Upper lobe of right lung (tissue), 1 donor: ENCODE measurements around the gene SH3YL1. TPM values are rescaled to one million over a fixed set of nuclear protein-coding genes. Genes with fewer than 3 reads are reported as not detected.
A peak's percentile ranks its signal among the peaks of the same experiment; 100 is the strongest.

ENCODE experiments used
- ATAC-seq: fragments of 200-7000 bp; cut with Tn5 transposase; one replicate; pipeline ENCODE4 v1.9.1; 2020; ENCODE audit warnings: mild to moderate bottlenecking, moderate library complexity
- DNase-seq: peaks from one replicate; pipeline ENCODE4 v3.0.0-alpha.2; 2020
- H3K27ac ChIP-seq: fragments of 200-600 bp; one replicate; pipeline ENCODE4 v1.8.0; 2022
- H3K27me3 ChIP-seq: fragments of 200-600 bp; one replicate; pipeline ENCODE4 v1.8.0; 2022; ENCODE audit warnings: mild to moderate bottlenecking
- H3K36me3 ChIP-seq: fragments of 200-600 bp; one replicate; pipeline ENCODE4 v1.8.0; 2022
- H3K4me1 ChIP-seq: fragments of 200-600 bp; one replicate; pipeline ENCODE4 v1.8.0; 2022
- H3K4me3 ChIP-seq: fragments of 200-600 bp; one replicate; pipeline ENCODE4 v1.8.0; 2022; ENCODE audit warnings: mild to moderate bottlenecking
- H3K9me3 ChIP-seq: fragments of 200-600 bp; one replicate; pipeline ENCODE4 v1.8.0; 2022
- intact Hi-C: fragments of 100-400 bp; cut with DNase I; formaldehyde crosslinking; loops from one replicate; pipeline ENCODE4 v1.11.0; 2022
- total RNA-seq: library from RNA; stranded (reverse); fragmentation: NEBNext Ultra II Directional; extraction: Animal tissue kit (Norgen Biotek cat#: 25700); gene quantifications from one replicate; pipeline ENCODE4 v1.2.1, GENCODE V29; 2021
- TF ChIP-seq, protein P1 (sequence below): fragments of 200-600 bp; IDR thresholded peaks from one replicate; pipeline ENCODE4 v1.8.0; 2022; ENCODE audit warnings: antibody characterized with exemption
- donor health status: DM: no; HTN: yes; CAD: no; lungs with severe emphysema.

SH3YL1 gene
- total RNA-seq, 1 donor from 2014 or later = 48.3 TPM

DNA sequence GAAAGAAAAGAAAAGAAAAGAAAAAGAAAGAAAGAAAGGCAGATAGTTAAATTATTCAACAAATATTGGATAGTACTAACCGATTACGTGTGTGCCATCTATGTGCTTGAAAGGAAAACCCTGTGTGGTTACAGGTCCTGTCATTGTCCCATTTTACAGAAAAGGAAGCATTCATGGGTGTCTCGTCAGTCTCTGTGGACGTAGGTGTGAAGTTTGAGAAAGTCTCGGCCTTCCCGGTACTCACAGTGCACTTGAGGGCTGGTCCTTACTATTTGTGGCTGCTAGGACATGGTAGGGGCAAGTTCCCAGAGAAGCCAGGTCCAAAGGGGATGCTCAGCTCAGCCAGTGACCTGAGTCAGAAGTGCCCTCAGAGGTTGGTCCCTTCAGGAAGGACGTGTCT, 19.3 kb downstream of the SH3YL1 start:
- no peaks in the 10 kb centered on the region for H3K9me3 ChIP-seq
- ATAC-seq = no peak
- intact Hi-C loops = no loop called here
- no peak overlapping the region for H3K4me3 ChIP-seq
- TF ChIP-seq, protein P1, sequence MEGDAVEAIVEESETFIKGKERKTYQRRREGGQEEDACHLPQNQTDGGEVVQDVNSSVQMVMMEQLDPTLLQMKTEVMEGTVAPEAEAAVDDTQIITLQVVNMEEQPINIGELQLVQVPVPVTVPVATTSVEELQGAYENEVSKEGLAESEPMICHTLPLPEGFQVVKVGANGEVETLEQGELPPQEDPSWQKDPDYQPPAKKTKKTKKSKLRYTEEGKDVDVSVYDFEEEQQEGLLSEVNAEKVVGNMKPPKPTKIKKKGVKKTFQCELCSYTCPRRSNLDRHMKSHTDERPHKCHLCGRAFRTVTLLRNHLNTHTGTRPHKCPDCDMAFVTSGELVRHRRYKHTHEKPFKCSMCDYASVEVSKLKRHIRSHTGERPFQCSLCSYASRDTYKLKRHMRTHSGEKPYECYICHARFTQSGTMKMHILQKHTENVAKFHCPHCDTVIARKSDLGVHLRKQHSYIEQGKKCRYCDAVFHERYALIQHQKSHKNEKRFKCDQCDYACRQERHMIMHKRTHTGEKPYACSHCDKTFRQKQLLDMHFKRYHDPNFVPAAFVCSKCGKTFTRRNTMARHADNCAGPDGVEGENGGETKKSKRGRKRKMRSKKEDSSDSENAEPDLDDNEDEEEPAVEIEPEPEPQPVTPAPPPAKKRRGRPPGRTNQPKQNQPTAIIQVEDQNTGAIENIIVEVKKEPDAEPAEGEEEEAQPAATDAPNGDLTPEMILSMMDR = no peak
- peaks cover 37% of the 10 kb centered on the region for H3K36me3 ChIP-seq
- H3K27ac ChIP-seq = no peak overlapping the region
- no peaks in the 10 kb centered on the region for H3K27me3 ChIP-seq
- DNase-seq = no peak
- no peaks in the 10 kb centered on the region for H3K4me1 ChIP-seq

DNA sequence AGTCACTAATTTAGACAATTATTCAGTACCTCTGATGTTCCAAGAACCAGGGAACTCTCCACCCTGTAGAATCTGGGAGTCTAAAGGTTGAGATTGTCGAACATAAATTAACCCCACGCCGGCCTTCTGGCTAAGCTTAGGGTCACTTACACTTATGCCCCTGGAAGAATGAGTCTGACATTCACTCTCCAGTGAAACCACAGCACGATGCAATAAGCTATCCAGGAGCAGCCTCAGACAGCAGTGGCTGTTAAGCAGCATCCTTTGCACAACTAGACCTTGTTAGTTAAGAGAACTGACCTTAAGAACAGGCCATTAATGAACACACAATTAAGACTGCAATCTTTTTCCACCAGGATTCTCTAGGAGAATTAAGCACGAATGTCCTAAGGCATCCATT, 25.0 kb downstream of the SH3YL1 start:
- TF ChIP-seq, protein P1 = no peak
- peaks cover 10% of the 10 kb centered on the region for H3K36me3 ChIP-seq
- no peak overlapping the region for H3K4me3 ChIP-seq
- intact Hi-C loops = no loop called here
- H3K27me3 ChIP-seq = no peaks in the 10 kb centered on the region
- no peak for DNase-seq
- no peaks in the 10 kb centered on the region for H3K4me1 ChIP-seq
- H3K27ac ChIP-seq = no peak overlapping the region
- H3K9me3 ChIP-seq = no peaks in the 10 kb centered on the region
- no peak for ATAC-seq

DNA sequence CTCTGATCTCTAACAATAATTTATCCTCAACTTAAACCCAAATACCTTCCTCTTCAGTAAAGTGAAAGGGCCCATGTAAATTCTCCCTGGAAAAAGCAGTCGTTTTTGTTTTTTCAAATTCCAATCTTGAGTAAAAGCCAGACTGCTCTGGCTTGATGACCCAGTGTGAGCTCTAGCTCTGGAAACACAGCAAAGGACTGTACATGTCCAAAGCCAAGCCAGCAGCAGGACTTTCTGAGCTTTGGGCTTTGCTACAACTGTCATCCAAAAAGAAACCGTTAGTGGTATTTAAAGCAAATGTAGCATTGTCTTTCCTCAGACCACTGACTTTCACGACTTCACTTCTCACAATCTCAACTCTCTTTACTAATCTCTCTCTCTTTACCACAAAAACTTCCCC, 25.4 kb downstream of the SH3YL1 start:
- ATAC-seq (no peak), DNase-seq (no peak)
- Histone ChIP-seq H3K36me3 (peaks cover 11% of the 10 kb centered on the region), H3K27ac (no peak overlapping the region), H3K4me1 (no peaks in the 10 kb centered on the region), H3K9me3 (no peaks in the 10 kb centered on the region), H3K4me3 (no peak overlapping the region), H3K27me3 (no peaks in the 10 kb centered on the region)
- TF ChIP-seq, protein P1 = no peak
- intact Hi-C loops = no loop called here

DNA sequence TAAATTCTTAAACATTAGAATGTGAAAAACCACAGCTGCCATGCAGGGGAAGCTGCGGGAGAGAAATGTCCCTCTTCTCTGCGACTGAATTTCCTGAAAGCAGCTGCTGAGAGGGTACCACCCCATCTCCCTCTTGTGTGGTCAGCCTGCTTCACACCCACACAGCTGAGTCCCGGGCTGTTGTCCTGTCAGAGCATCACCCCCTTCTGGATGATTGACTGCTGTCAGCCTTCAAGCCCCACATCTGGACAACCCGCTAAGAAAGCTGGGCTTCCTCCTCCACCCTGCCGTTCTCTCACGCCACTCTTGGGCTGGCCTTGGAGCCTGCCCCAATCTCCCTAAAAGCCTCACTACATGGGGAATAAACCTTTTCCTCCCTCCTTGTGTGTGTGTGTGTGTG, 26.0 kb downstream of the SH3YL1 start:
- TF ChIP-seq, protein P1 = no peak
- Histone ChIP-seq H3K27me3 (no peaks in the 10 kb centered on the region), H3K36me3 (peaks cover 14% of the 10 kb centered on the region), H3K9me3 (no peaks in the 10 kb centered on the region), H3K27ac (no peak overlapping the region), H3K4me3 (no peak overlapping the region), H3K4me1 (no peaks in the 10 kb centered on the region)
- intact Hi-C loops = no loop called here
- ATAC-seq (peak; percentile 25), DNase-seq (no peak)

DNA sequence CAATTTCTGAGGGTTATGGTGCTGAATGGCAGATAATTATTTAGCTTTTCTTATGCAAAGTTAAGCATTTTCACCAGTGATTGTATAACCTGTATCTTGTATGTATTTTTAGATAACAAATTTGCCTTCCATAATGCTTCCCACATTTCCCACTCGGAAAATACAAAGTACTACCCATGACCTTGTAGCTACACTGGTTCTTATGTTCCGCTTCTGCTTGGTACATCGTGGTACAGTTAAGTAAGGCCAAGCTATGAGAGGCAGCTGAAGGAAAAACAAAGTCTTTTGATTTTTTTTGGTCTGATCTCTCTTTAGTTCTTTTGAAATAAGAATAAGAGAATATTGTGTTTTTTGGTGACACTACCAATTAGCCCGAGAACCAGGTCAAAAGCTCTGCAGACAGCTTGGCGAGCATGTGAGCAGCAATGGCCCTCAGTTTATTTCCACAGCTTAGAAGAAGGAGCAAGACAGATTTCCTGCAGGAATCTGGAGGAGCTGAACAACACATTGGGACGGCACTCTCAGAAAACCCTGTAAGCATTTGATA, 26.8 kb downstream of the SH3YL1 start:
- no peak for DNase-seq
- intact Hi-C loops = no loop called here
- H3K27ac ChIP-seq = no peak overlapping the region
- H3K9me3 ChIP-seq = no peaks in the 10 kb centered on the region
- H3K4me3 ChIP-seq = no peak overlapping the region
- no peak for ATAC-seq
- H3K27me3 ChIP-seq = no peaks in the 10 kb centered on the region
- no peaks in the 10 kb centered on the region for H3K4me1 ChIP-seq
- H3K36me3 ChIP-seq = peaks cover 21% of the 10 kb centered on the region
- TF ChIP-seq, protein P1 = no peak

DNA sequence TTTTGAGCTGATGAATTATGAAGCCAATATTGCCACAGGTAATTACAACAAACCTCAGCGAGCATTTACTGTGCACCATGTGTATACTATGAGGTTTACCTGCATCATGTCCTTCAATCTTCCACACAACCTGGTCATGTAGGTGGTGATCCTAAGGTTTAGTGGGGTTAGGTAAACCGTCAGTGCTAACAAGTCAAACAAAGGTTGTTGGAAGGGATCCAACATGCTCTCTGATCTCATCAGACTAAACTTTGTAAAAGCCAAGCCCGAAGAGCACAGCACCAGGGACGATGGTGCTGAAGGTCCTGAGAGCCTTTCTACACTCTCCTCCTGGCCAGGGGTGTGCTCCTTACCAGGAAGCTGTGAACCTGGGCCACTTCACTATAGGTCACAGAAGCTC, 29.4 kb downstream of the SH3YL1 start:
- intact Hi-C loops = no loop called here
- Histone ChIP-seq H3K4me1 (no peaks in the 10 kb centered on the region), H3K9me3 (no peaks in the 10 kb centered on the region), H3K36me3 (peaks cover 44% of the 10 kb centered on the region), H3K27ac (no peak overlapping the region), H3K4me3 (no peak overlapping the region), H3K27me3 (no peaks in the 10 kb centered on the region)
- ATAC-seq = no peak
- TF ChIP-seq, protein P1 = no peak
- no peak for DNase-seq
